ENCODE measurements around the gene AMOTL1. TPM values are rescaled to one million over a fixed set of nuclear protein-coding genes. Genes with fewer than 3 reads are reported as not detected.

AMOTL1 gene
- total and polyA plus RNA-seq, 2 of the 8 experiments (the other 6 are each of a cell fraction or from before 2014, with no cell fraction given), result 9.0 to 27.6 TPM

DNA sequence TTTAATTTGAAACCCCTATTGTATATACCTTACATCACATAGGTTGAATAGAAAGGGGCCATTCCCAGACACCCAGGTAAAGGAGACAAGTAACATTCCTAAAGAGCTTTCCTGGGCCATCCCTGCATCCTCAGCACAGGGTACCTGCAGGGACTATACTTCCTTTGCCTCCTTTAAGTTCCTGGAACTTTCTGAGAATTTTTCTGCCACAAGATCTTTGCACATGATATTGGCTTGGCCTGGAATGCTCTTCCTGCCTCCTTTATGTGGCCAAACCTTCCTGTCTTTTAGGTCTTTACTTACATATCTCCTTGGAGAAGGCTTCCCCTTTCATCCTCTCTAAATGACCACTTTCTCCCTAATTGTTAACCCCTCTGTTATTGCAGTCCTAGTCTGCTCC is 7.9 kb upstream of the AMOTL1 start (continued):
- TF ChIP-seq, protein P1, sequence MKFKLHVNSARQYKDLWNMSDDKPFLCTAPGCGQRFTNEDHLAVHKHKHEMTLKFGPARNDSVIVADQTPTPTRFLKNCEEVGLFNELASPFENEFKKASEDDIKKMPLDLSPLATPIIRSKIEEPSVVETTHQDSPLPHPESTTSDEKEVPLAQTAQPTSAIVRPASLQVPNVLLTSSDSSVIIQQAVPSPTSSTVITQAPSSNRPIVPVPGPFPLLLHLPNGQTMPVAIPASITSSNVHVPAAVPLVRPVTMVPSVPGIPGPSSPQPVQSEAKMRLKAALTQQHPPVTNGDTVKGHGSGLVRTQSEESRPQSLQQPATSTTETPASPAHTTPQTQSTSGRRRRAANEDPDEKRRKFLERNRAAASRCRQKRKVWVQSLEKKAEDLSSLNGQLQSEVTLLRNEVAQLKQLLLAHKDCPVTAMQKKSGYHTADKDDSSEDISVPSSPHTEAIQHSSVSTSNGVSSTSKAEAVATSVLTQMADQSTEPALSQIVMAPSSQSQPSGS (IDR thresholded peaks at IDR 0.05; ENCODE audit: low read length), result no peak
